Natural killer cell (primary cell): Measurements from ENCODE around the gene TGFBR3. TPM values are rescaled to one million over a fixed set of nuclear protein-coding genes. Genes with fewer than 3 reads are reported as not detected.
A peak's percentile ranks its signal among the peaks of the same experiment; 100 is the strongest.

ENCODE experiments used
- ATAC-seq, 3 donors: fragments of 150-1000 bp in 2 of 3; fragments of 200-7000 bp in 1 of 3; cut with Tn5 transposase; 1 replicate in 1 of 3; 2 replicates in 2 of 3; pipeline ENCODE4 v1.10.0; 2021; ENCODE audit warnings: mild to moderate bottlenecking in 2 of 3, moderate library complexity in 2 of 3
- DNase-seq, 2 donors: peaks; one replicate each; pipeline versions ENCODE4 v3.0.0 to v3.0.0-alpha.2; 2013 to 2021; ENCODE audit warnings: mixed read lengths in 1 of 2
- H3K27ac ChIP-seq: one replicate; pipeline ENCODE4 v1.5.1; 2013; ENCODE audit warnings: mild to moderate bottlenecking, low read length
- H3K27me3 ChIP-seq: one replicate; pipeline ENCODE4 v1.6.1; 2013; ENCODE audit warnings: low read length; ENCODE audit not compliant: control insufficient read depth, insufficient read depth
- H3K36me3 ChIP-seq: one replicate; pipeline ENCODE4 v1.6.1; 2013; ENCODE audit warnings: low read length; ENCODE audit not compliant: control insufficient read depth, insufficient read depth
- H3K4me1 ChIP-seq: one replicate; pipeline ENCODE4 v1.6.1; 2013; ENCODE audit warnings: low read length; ENCODE audit not compliant: control insufficient read depth, insufficient read depth
- H3K4me3 ChIP-seq: one replicate; pipeline ENCODE4 v1.5.1; 2013; ENCODE audit warnings: low read length
- H3K9me3 ChIP-seq: one replicate; pipeline ENCODE4 v1.6.1; 2013; ENCODE audit warnings: low read length; ENCODE audit not compliant: control insufficient read depth, insufficient read depth
- H3K27ac Mint-ChIP-seq, 2 donors: one replicate each; pipeline ENCODE4 v1.8.0; 2022; ENCODE audit warnings: mild to moderate bottlenecking in 2 of 2, mixed read lengths in 2 of 2, moderate library complexity in 1 of 2
- H3K27me3 Mint-ChIP-seq, 2 donors: one replicate each; pipeline ENCODE4 v1.8.0; 2022; ENCODE audit warnings: low read depth in 2 of 2, mixed read lengths in 2 of 2
- H3K36me3 Mint-ChIP-seq: one replicate; pipeline ENCODE4 v1.8.0; 2022; ENCODE audit warnings: mixed read lengths
- H3K4me1 Mint-ChIP-seq, 2 donors: one replicate each; pipeline ENCODE4 v1.8.0; 2022; ENCODE audit warnings: mixed read lengths in 2 of 2
- H3K4me3 Mint-ChIP-seq: one replicate; pipeline ENCODE4 v1.8.0; 2022; ENCODE audit warnings: mild to moderate bottlenecking, moderate library complexity, mixed read lengths
- H3K9me3 Mint-ChIP-seq, 2 donors: one replicate each; pipeline ENCODE4 v1.8.0; 2022; ENCODE audit warnings: mixed read lengths in 2 of 2
- WGBS: methylation state at CpG from one replicate; pipeline ENCODE4 v1.1.7; 2013; ENCODE audit warnings: missing lambda C conversion rate; ENCODE audit not compliant: insufficient coverage; 5-methylcytosine and 5-hydroxymethylcytosine counted together
- intact Hi-C: fragments of 100-400 bp; cut with micrococcal nuclease; formaldehyde crosslinking; loops from one replicate; pipeline ENCODE4 v1.14.2; 2022
- total RNA-seq, 4 donors: library from RNA; stranded (reverse); fragments of 120-200 nt in 1 of 4; gene quantifications; one replicate each; pipeline versions ENCODE4 v1.2.3 to v1.2.4, GENCODE V29; 2013 to 2022
- TF ChIP-seq, protein P1 (sequence below): fragments of 200-600 bp; IDR thresholded peaks from one replicate; pipeline ENCODE4 v1.8.0; 2022; ENCODE audit warnings: antibody characterized with exemption

The TGFBR3 gene
- total RNA-seq, 3 donors from 2014 or later (not counting 1 experiment from before 2014, with no cell fraction given) = 225 to 274 (median 243) TPM

DNA sequence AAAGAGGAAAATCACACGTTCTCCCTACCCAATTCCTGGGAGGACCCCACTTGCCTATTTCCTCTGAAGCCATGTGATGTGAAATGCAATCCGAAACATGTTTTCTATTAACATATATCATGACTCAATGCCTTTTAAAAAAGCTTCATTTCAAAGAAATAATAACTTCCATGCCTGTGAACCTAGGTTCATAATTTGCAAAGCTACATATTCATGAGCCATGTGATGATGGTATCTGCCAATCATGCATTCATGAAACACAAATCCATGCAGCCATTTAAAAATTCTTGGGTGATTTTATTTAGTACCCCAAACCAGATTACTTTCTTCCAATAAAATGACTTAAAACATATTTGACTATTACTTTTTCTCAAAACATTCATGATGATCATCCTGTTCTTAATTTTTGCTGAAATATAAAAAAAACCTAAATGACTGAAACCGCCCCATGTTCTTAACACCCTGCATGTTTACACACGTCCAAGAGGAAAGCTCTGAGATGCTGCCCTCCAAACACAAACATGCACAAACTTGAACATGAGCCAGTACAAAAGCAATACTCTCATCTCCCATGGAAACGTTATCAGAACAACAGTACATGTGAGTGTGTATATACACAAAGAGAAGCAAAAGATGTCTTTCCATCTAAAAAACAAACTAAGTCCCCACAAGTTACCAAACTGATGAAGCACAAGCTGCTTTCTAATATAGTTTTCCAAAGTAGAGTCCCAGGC, 140.1 kb downstream of the TGFBR3 start:
- peaks cover 92 to 94% of the 10 kb centered on the region in 2 donors for H3K4me1 Mint-ChIP-seq
- Histone ChIP-seq H3K36me3 (peaks cover 22% of the 10 kb centered on the region), H3K4me1 (peaks cover 20% of the 10 kb centered on the region), H3K27me3 (no peaks in the 10 kb centered on the region), H3K27ac (no peak overlapping the region), H3K4me3 (no peak overlapping the region), H3K9me3 (no peaks in the 10 kb centered on the region)
- no peaks in the 10 kb centered on the region for H3K9me3 Mint-ChIP-seq
- no peaks in the 10 kb centered on the region for H3K36me3 Mint-ChIP-seq
- no peak overlapping the region for H3K4me3 Mint-ChIP-seq
- TF ChIP-seq, protein P1, sequence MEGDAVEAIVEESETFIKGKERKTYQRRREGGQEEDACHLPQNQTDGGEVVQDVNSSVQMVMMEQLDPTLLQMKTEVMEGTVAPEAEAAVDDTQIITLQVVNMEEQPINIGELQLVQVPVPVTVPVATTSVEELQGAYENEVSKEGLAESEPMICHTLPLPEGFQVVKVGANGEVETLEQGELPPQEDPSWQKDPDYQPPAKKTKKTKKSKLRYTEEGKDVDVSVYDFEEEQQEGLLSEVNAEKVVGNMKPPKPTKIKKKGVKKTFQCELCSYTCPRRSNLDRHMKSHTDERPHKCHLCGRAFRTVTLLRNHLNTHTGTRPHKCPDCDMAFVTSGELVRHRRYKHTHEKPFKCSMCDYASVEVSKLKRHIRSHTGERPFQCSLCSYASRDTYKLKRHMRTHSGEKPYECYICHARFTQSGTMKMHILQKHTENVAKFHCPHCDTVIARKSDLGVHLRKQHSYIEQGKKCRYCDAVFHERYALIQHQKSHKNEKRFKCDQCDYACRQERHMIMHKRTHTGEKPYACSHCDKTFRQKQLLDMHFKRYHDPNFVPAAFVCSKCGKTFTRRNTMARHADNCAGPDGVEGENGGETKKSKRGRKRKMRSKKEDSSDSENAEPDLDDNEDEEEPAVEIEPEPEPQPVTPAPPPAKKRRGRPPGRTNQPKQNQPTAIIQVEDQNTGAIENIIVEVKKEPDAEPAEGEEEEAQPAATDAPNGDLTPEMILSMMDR = no peak
- DNase-seq (no peak), ATAC-seq (no peak)
- intact Hi-C loops = no loop called here
- WGBS = 78% methylated on average over 4 of the region's 5 CpGs
- H3K27me3 Mint-ChIP-seq = no peaks in the 10 kb centered on the region
- H3K27ac Mint-ChIP-seq = peak overlapping the region; percentile 86 to 87

DNA sequence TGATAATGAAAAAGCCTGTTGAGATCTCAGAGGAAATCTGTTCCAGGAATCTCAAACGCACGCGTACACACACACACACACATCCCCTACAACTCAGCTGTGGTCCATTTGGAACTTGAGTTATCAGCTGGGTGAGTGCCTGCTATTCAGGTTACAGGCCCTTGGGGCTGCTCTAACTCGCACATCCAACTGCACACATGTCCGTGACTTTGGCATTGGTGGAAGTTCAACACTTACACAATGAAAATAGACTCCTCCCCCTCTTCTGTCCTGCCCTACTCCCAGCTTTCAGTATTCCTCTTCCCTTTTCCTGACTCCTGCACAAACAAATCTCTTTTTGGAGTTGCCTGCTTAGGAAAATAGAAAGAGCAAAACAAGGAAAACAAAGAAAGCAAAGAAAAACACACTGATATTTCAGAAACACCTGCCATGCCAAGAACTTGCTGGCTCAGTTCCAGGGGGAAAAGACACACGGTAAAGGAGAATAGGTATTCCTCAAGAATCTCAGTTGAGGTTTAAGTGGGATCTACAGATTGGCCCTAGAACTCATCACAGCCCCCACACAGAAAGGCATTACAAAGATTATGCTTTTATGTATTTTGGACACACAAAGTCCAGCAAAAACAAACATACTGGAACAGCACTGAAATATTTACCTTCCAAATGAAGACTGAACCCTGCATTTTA, 140.9 kb downstream of the TGFBR3 start:
- Histone ChIP-seq H3K27ac (no peak overlapping the region), H3K4me3 (no peak overlapping the region), H3K4me1 (peaks cover 20% of the 10 kb centered on the region), H3K9me3 (no peaks in the 10 kb centered on the region), H3K27me3 (no peaks in the 10 kb centered on the region), H3K36me3 (peaks cover 22% of the 10 kb centered on the region)
- intact Hi-C loops = no loop called here
- Mint-ChIP-seq H3K4me3 (no peak overlapping the region), H3K4me1 (peaks cover 89 to 91% of the 10 kb centered on the region in 2 donors), H3K27ac (peak overlapping the region; percentile 86 to 87), H3K36me3 (no peaks in the 10 kb centered on the region), H3K9me3 (no peaks in the 10 kb centered on the region), H3K27me3 (no peaks in the 10 kb centered on the region)
- TF ChIP-seq, protein P1 = no peak
- DNase-seq (no peak), ATAC-seq (no peak)
- 96% methylated on average over 5 of the region's 6 CpGs for WGBS

DNA sequence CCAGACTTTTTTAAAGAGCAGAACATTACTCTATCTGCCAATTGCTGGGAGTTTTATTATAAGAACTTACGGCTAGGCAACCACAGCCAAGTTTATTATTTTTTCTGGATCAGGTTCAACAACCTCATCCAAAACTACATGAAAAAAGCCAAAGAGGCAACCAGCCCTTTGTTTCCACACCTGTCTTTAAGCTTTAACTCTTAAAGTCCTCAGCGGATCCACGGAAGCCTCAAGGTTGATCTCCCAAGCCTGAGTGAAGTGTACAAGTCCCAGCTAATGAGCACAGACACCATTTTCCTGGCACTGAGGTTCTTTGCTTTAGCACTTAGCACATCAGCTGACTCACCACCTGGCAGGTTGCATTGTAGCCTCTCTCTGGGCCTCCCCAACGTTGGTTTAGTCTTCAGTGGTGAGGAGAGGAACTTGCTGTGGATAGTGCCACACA, 143.1 kb downstream of the TGFBR3 start:
- H3K9me3 ChIP-seq = no peaks in the 10 kb centered on the region
- H3K36me3 ChIP-seq = peaks cover 36% of the 10 kb centered on the region
- H3K27ac ChIP-seq = no peak overlapping the region
- peak in 2 of 3 donors; percentile 41 to 55 for ATAC-seq
- H3K27me3 ChIP-seq = no peaks in the 10 kb centered on the region
- intact Hi-C loops = no loop called here
- no peak overlapping the region for H3K4me3 Mint-ChIP-seq
- 91% methylated on average over 3 of the region's 4 CpGs for WGBS
- H3K4me1 ChIP-seq = peaks cover 9% of the 10 kb centered on the region
- peaks cover 83 to 88% of the 10 kb centered on the region in 2 donors for H3K4me1 Mint-ChIP-seq
- DNase-seq = no peak
- TF ChIP-seq, protein P1 = no peak
- peaks cover 7% of the 10 kb centered on the region for H3K36me3 Mint-ChIP-seq
- H3K27me3 Mint-ChIP-seq = no peaks in the 10 kb centered on the region
- no peak overlapping the region for H3K4me3 ChIP-seq
- H3K9me3 Mint-ChIP-seq = peaks cover 0 to 2% of the 10 kb centered on the region in 2 donors
- H3K27ac Mint-ChIP-seq = peak overlapping the region; percentile 75 to 87
